ENCODE data around the gene CAVIN3.

DNA sequence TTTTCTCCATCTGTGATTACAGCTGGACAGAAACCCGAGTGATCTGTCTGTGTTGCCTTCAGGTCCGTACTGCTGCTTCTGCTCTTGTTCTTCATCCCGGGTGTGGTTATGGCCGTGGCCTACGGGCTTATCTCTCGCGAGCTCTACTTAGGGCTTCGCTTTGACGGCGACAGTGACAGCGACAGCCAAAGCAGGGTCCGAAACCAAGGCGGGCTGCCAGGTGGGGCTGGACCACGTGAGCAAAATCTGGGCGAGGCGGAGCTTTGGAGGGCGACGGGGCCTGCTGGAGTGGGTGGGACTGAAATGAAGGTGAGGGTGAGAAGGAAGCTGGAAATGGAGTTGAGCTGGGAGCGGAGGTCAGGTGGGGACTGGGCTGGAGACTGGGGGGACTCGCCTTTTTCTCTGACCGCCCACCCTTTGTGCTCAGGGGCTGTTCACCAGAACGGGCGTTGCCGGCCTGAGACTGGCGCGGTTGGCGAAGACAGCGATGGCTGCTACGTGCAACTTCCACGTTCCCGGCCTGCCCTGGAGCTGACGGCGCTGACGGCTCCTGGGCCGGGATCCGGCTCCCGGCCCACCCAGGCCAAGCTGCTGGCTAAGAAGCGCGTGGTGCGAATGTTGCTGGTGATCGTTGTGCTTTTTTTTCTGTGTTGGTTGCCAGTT is 49.6 kb downstream of the CAVIN3 start:
- TF ChIP-seq, protein P1, sequence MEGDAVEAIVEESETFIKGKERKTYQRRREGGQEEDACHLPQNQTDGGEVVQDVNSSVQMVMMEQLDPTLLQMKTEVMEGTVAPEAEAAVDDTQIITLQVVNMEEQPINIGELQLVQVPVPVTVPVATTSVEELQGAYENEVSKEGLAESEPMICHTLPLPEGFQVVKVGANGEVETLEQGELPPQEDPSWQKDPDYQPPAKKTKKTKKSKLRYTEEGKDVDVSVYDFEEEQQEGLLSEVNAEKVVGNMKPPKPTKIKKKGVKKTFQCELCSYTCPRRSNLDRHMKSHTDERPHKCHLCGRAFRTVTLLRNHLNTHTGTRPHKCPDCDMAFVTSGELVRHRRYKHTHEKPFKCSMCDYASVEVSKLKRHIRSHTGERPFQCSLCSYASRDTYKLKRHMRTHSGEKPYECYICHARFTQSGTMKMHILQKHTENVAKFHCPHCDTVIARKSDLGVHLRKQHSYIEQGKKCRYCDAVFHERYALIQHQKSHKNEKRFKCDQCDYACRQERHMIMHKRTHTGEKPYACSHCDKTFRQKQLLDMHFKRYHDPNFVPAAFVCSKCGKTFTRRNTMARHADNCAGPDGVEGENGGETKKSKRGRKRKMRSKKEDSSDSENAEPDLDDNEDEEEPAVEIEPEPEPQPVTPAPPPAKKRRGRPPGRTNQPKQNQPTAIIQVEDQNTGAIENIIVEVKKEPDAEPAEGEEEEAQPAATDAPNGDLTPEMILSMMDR (IDR thresholded peaks at IDR 0.05) = no peak
- TF ChIP-seq POLR2A (IDR thresholded peaks at IDR 0.05) = no peak
